Measurements from ENCODE around the gene ACTRT2.

Gene ACTRT2

DNA sequence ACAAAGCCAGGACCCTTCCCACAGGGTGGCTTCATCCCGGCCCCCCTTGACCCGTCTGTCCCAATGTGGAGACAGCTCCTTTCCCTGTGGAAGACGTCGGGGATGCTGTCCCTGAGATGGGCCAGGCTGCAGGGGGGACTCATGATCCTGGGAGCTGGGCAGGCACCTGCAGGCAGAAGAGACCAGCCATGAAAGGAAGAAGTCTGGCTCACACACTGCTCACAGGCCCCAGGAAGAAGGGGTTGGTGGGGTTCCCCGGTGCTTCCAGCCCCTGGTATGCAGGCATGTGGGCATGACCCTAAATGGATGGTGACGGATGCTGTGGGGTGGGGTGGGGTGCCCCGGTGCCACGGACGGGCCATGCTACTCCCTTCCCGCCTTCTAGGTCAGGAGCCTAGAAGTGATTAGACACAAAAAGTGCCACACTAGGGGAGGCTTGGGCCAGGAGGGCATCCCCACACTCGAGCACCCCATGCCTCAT is 8.3 kb downstream of the ACTRT2 start:
- Histone ChIP-seq H3K36me3 (ENCODE audit: control insufficient read depth, insufficient read depth, low read length) (no peaks in the 10 kb centered on the region), H3K4me3 (ENCODE audit: low read depth, low read length) (no peak overlapping the region), H3K9ac (ENCODE audit: low read length) (no peak overlapping the region), H3K4me1 (ENCODE audit: control insufficient read depth, insufficient read depth, low read length) (no peaks in the 10 kb centered on the region), H3K9me3 (ENCODE audit: control insufficient read depth, insufficient read depth, low read depth, low read length) (peaks cover 6% of the 10 kb centered on the region; the same call in 1 of the 2 replicates), H3K27ac (ENCODE audit: low read depth, low read length) (no peak overlapping the region), H3K27me3 (ENCODE audit: control insufficient read depth, insufficient read depth, low read length) (peaks cover 14% of the 10 kb centered on the region; the same call in 1 of the 2 replicates)

DNA sequence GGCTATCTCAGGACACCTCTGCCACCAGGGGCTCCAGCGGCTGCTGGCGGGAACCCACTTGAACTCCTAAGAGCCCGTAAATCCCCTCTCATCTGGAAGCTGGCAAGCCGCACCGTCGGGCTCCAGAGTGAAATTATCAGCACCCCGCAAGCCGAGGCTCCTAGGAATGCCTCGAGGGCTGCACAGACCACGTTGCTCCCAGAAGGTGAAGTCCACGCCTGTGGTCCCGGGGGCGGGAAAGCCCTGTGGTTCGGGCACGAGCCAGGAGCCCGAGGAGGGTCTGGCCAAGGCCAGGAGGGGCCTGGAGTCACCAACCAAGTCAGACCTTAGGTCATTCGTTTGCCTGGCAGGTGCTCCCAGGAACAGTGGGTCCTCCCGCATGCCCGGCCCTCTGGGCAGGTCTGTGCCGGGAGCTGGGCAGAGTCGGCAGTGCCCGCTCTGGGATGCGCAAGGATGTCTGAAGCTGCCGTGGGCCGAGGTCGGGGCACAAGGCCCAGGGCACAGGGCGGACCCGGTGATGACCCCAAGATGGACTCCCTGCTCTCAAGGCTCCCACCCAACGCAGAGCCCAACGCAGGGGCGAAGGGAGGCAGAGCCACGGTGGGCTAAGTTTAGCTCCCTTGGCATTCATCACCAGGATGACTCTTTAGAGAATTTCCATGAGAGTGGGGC is 8.9 kb downstream of the ACTRT2 start:
- no peak overlapping the region for H3K4me3 ChIP-seq (ENCODE audit: low read depth, low read length)
- no peak overlapping the region for H3K9ac ChIP-seq (ENCODE audit: low read length)
- peaks cover 15% of the 10 kb centered on the region; the same call in 1 of the 2 replicates for H3K27me3 ChIP-seq (ENCODE audit: control insufficient read depth, insufficient read depth, low read length)
- H3K27ac ChIP-seq (ENCODE audit: low read depth, low read length) = no peak overlapping the region
- no peaks in the 10 kb centered on the region for H3K4me1 ChIP-seq (ENCODE audit: control insufficient read depth, insufficient read depth, low read length)
- H3K36me3 ChIP-seq (ENCODE audit: control insufficient read depth, insufficient read depth, low read length) = no peaks in the 10 kb centered on the region
- peaks cover 6% of the 10 kb centered on the region; the same call in 1 of the 2 replicates for H3K9me3 ChIP-seq (ENCODE audit: control insufficient read depth, insufficient read depth, low read depth, low read length)

DNA sequence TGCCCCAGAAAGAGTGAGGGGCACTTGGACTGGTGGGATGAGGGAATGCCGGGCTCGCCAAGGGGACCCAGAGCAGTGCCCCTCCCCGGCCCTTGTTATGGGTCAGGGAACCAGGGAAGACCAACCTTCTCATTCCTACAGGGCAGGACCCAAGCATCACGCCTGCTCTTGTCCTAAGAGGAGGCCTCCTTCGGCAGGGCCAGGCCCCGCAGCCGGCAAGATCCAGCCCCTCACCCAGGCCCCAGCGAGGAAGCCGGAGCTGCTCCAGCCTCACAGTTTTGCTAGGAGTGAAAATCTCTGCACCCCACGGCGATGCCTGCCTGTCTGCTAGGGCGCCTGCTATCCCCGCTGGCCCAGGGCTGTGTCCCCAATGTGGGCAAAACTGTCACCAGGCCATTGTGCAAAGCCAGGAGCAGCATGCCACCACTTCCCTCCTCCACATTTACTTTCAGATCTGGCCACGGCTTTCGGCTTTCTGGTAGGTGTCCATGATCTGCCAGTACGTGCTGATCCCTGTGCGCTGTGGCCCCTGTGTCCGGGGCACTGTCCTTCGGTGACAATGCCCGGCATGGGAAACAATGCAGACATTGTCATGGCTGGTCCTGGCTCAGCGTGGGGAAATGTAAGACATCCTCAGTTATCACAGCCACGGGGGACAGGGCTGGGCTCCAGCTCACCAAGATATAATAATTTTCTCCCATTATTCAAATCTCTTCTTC is 9.6 kb downstream of the ACTRT2 start:
- Histone ChIP-seq H3K27ac (ENCODE audit: low read depth, low read length) (no peak overlapping the region), H3K36me3 (ENCODE audit: control insufficient read depth, insufficient read depth, low read length) (no peaks in the 10 kb centered on the region), H3K27me3 (ENCODE audit: control insufficient read depth, insufficient read depth, low read length) (peaks cover 17% of the 10 kb centered on the region; the same call in 1 of the 2 replicates), H3K4me1 (ENCODE audit: control insufficient read depth, insufficient read depth, low read length) (no peaks in the 10 kb centered on the region), H3K9me3 (ENCODE audit: control insufficient read depth, insufficient read depth, low read depth, low read length) (peaks cover 5% of the 10 kb centered on the region; the same call in 1 of the 2 replicates), H3K4me3 (ENCODE audit: low read depth, low read length) (no peak overlapping the region), H3K9ac (ENCODE audit: low read length) (no peak overlapping the region)

- H3K27ac ChIP-seq (ENCODE audit: low read depth, low read length) = no peak overlapping the region
- H3K4me3 ChIP-seq (ENCODE audit: low read depth, low read length) = no peak overlapping the region
Observed at GRCh38 chr1:3031401-3032221, 10.3 kb downstream of the ACTRT2 start.

DNA sequence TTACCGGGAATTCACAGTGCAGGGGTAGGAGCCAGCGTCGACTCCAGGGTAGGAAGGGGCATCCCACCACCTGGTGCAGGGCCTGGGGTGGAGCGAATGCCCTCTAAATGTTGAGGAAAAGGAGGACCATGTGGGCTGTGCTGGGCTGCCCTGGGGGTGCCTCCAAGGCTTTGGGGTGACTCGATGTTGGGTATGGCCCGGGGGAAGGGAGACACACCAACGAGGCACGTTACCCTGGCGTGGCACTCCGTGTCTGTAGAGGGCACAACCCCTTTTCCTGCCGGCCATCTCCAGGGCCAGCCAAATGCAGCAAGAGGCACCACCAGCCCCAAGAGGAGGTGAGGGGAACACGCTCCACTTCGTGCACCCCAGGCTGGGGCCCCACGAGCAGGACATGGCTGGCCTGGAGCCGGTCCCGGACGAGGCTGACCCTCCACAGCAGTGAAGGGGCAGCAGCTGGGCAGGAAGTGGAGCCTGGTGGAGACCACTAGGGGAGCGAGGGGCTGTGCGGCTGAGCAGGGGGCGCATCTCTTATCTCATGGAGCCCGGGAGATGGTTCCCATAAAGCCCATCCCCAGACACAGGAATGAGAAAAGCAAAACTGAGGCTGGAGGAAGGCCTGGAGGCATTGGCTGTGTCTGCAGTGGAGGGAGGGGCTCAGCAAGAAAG is 11.2 kb downstream of the ACTRT2 start:
- no peaks in the 10 kb centered on the region for H3K9me3 ChIP-seq (ENCODE audit: control insufficient read depth, insufficient read depth, low read depth, low read length)
- no peaks in the 10 kb centered on the region for H3K36me3 ChIP-seq (ENCODE audit: control insufficient read depth, insufficient read depth, low read length)
- H3K27me3 ChIP-seq (ENCODE audit: control insufficient read depth, insufficient read depth, low read length) = peaks cover 11% of the 10 kb centered on the region; the same call in 1 of the 2 replicates
- H3K27ac ChIP-seq (ENCODE audit: low read depth, low read length) = no peak overlapping the region
- no peak overlapping the region for H3K4me3 ChIP-seq (ENCODE audit: low read depth, low read length)
- H3K9ac ChIP-seq (ENCODE audit: low read length) = no peak overlapping the region
- no peaks in the 10 kb centered on the region; the same call in 1 of the 2 replicates for H3K4me1 ChIP-seq (ENCODE audit: control insufficient read depth, insufficient read depth, low read length)

More at GRCh38 chr1:3031401-3032221, 10.3 kb downstream of the ACTRT2 start:
- Histone ChIP-seq H3K36me3 (ENCODE audit: control insufficient read depth, insufficient read depth, low read length) (no peaks in the 10 kb centered on the region), H3K27me3 (ENCODE audit: control insufficient read depth, insufficient read depth, low read length) (peaks cover 19% of the 10 kb centered on the region; the same call in 1 of the 2 replicates), H3K9ac (ENCODE audit: low read length) (no peak overlapping the region), H3K9me3 (ENCODE audit: control insufficient read depth, insufficient read depth, low read depth, low read length) (no peaks in the 10 kb centered on the region; the same call in 1 of the 2 replicates), H3K4me1 (ENCODE audit: control insufficient read depth, insufficient read depth, low read length) (no peaks in the 10 kb centered on the region; the same call in 1 of the 2 replicates)

DNA sequence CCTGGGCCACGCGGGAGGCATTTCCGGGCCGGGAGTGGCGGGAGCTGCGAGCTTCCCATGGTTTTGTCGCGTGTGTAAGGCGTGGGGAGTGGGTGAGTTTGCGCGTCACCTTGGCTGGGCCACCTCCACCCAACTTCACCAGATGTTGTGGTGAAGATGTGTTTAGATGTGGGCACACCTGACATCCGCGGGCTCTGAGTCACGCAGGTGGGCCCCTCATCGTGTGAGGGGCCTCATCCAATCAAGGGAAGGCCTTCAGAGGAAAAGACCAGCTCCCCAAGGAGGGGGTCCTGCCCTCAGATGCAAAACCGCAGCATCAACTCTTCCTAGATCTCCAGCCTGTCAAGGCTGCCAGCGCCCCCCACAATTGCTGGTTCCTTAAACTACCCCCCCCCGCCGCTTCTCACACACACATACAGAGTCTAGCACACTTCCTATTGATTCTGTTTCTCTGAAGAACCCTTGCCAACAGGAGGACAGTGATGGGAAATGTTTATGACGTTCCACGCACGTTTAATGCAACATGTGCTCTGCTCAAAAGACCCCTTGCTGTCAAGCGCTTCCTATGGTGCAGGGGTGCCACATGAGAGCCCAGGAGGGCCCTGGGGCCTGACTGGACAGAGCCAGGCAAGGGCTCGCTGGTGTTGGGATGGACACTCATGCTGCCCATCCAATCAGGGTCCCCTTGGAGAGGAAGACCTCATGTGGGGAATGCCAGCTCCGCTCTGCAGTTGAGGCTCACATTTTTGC is 11.9 kb downstream of the ACTRT2 start:
- no peak overlapping the region for H3K4me3 ChIP-seq (ENCODE audit: low read depth, low read length)
- no peaks in the 10 kb centered on the region; the same call in 1 of the 2 replicates for H3K4me1 ChIP-seq (ENCODE audit: control insufficient read depth, insufficient read depth, low read length)
- H3K9me3 ChIP-seq (ENCODE audit: control insufficient read depth, insufficient read depth, low read depth, low read length) = no peaks in the 10 kb centered on the region
- no peak overlapping the region for H3K27ac ChIP-seq (ENCODE audit: low read depth, low read length)
- H3K27me3 ChIP-seq (ENCODE audit: control insufficient read depth, insufficient read depth, low read length) = peaks cover 7% of the 10 kb centered on the region; the same call in 1 of the 2 replicates
- H3K36me3 ChIP-seq (ENCODE audit: control insufficient read depth, insufficient read depth, low read length) = no peaks in the 10 kb centered on the region
- H3K9ac ChIP-seq (ENCODE audit: low read length) = no peak overlapping the region

DNA sequence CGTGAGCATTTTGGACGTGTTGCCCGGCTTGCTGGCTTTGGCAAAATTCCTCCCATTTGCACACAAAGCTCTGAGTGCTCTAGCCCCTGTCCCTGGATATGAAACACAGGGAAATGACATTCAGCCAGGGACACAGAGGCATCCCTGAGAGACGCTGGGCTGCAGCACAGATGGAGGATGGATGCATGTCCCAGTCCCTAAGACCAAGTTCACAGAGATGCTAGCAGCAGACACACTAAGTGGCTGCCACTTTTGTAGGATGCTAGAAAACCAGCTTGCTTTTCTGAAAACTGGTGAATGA is 12.5 kb downstream of the ACTRT2 start:
- Histone ChIP-seq H3K4me1 (ENCODE audit: control insufficient read depth, insufficient read depth, low read length) (no peaks in the 10 kb centered on the region; the same call in 1 of the 2 replicates), H3K36me3 (ENCODE audit: control insufficient read depth, insufficient read depth, low read length) (no peaks in the 10 kb centered on the region), H3K9me3 (ENCODE audit: control insufficient read depth, insufficient read depth, low read depth, low read length) (no peaks in the 10 kb centered on the region), H3K27me3 (ENCODE audit: control insufficient read depth, insufficient read depth, low read length) (peaks cover 7% of the 10 kb centered on the region; the same call in 1 of the 2 replicates), H3K4me3 (ENCODE audit: low read depth, low read length) (no peak overlapping the region), H3K9ac (ENCODE audit: low read length) (no peak overlapping the region), H3K27ac (ENCODE audit: low read depth, low read length) (no peak overlapping the region)

DNA sequence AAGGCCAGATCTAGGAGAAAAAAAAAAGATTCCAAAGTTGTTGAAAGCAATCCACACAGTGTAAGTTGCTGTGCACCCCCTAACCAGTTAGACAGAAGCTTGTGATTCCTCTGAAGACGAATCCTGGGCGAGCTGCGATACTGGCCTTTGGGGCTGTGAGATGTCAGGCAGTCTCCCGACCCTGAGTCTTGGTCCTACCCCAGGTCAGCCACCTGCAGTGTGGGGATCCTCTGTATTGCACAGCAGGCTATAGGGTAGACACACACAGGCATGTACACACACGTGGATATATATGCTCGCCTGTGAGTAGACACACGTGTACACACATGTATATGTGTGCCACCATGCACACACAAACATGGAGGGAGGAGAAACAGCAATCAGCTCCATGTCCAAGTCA is 12.9 kb downstream of the ACTRT2 start:
- H3K36me3 ChIP-seq (ENCODE audit: control insufficient read depth, insufficient read depth, low read length) = no peaks in the 10 kb centered on the region
- H3K27ac ChIP-seq (ENCODE audit: low read depth, low read length) = no peak overlapping the region
- no peak overlapping the region for H3K9ac ChIP-seq (ENCODE audit: low read length)
- H3K27me3 ChIP-seq (ENCODE audit: control insufficient read depth, insufficient read depth, low read length) = peaks cover 7% of the 10 kb centered on the region; the same call in 1 of the 2 replicates
- no peaks in the 10 kb centered on the region; the same call in 1 of the 2 replicates for H3K4me1 ChIP-seq (ENCODE audit: control insufficient read depth, insufficient read depth, low read length)
- H3K9me3 ChIP-seq (ENCODE audit: control insufficient read depth, insufficient read depth, low read depth, low read length) = no peaks in the 10 kb centered on the region
- no peak overlapping the region for H3K4me3 ChIP-seq (ENCODE audit: low read depth, low read length)

GRCh38 chr1:3034728-3035562 is 13.7 kb downstream of the ACTRT2 start:
- H3K36me3 ChIP-seq (ENCODE audit: control insufficient read depth, insufficient read depth, low read length) = no peaks in the 10 kb centered on the region
- H3K27ac ChIP-seq (ENCODE audit: low read depth, low read length) = no peak overlapping the region
- no peaks in the 10 kb centered on the region for H3K9me3 ChIP-seq (ENCODE audit: control insufficient read depth, insufficient read depth, low read depth, low read length)
- no peak overlapping the region for H3K9ac ChIP-seq (ENCODE audit: low read length)
- H3K27me3 ChIP-seq (ENCODE audit: control insufficient read depth, insufficient read depth, low read length) = peaks cover 7% of the 10 kb centered on the region; the same call in 1 of the 2 replicates
- H3K4me1 ChIP-seq (ENCODE audit: control insufficient read depth, insufficient read depth, low read length) = no peaks in the 10 kb centered on the region; the same call in 1 of the 2 replicates
- no peak overlapping the region for H3K4me3 ChIP-seq (ENCODE audit: low read depth, low read length)
